ENCODE results near the gene BACE2.

BACE2 gene

GRCh38 chr21:41327753-41328152 lies 159.8 kb downstream of the BACE2 start:
- H3K9me3 ChIP-seq (ENCODE audit: control insufficient read depth, low read length) = no peaks in the 10 kb centered on the region
- H3K27me3 ChIP-seq (ENCODE audit: control insufficient read depth, insufficient read depth, low read length, poor library complexity, severe bottlenecking) = no peaks in the 10 kb centered on the region
- H3K36me3 ChIP-seq (ENCODE audit: control insufficient read depth, insufficient read depth, low read length) = no peaks in the 10 kb centered on the region
- H3K4me3 ChIP-seq (ENCODE audit: insufficient read depth, low read depth, low read length) = no peak overlapping the region
- peaks cover 1% of the 10 kb centered on the region for H3K4me1 ChIP-seq (ENCODE audit: control insufficient read depth, insufficient read depth, low read length)
- no peak overlapping the region for H3K27ac ChIP-seq (ENCODE audit: insufficient read depth, low read depth, low read length, poor library complexity, severe bottlenecking)
- 95% methylated on average over 8 of the region's 8 CpGs for WGBS, 2 experiments

GRCh38 chr21:41328660-41329607 lies 161.0 kb downstream of the BACE2 start:
- 93% methylated on average over 16 of the region's 16 CpGs for WGBS, 2 experiments
- H3K9me3 ChIP-seq (ENCODE audit: control insufficient read depth, low read length) = peaks cover 3% of the 10 kb centered on the region
- H3K27me3 ChIP-seq (ENCODE audit: control insufficient read depth, insufficient read depth, low read length, poor library complexity, severe bottlenecking) = no peaks in the 10 kb centered on the region

More at GRCh38 chr21:41328660-41329607, 161.0 kb downstream of the BACE2 start:
- H3K27ac ChIP-seq (ENCODE audit: insufficient read depth, low read depth, low read length, poor library complexity, severe bottlenecking) = no peak overlapping the region
- H3K4me3 ChIP-seq (ENCODE audit: insufficient read depth, low read depth, low read length) = no peak overlapping the region
- no peaks in the 10 kb centered on the region for H3K36me3 ChIP-seq (ENCODE audit: control insufficient read depth, insufficient read depth, low read length)
- no peaks in the 10 kb centered on the region for H3K4me1 ChIP-seq (ENCODE audit: control insufficient read depth, insufficient read depth, low read length)
